Left ventricle myocardium inferior (tissue), 1 donor: Measurements from ENCODE around the gene FBXL7. TPM values are rescaled to one million over a fixed set of nuclear protein-coding genes. Genes with fewer than 3 reads are reported as not detected.
"Not testable (repeated sequence)": the region's sequence is repeated elsewhere in the genome, so short reads cannot be mapped to it uniquely, and the experiment has no call there.

Experiments used
- DNase-seq: peaks from one replicate; pipeline ENCODE4 v3.0.0-alpha.2; 2020
- H3K27ac ChIP-seq: fragments of 200-600 bp; replicated peaks from 2 replicates; pipeline ENCODE4 v1.8.0; 2021
- H3K27me3 ChIP-seq: fragments of 200-600 bp; 2 replicates; pipeline ENCODE4 v1.8.0; 2021; ENCODE audit warnings: low read depth
- H3K36me3 ChIP-seq: fragments of 200-600 bp; 2 replicates; pipeline ENCODE4 v1.8.0; 2021
- H3K4me1 ChIP-seq: fragments of 200-600 bp; 2 replicates; pipeline ENCODE4 v1.8.0; 2021
- H3K4me3 ChIP-seq: fragments of 200-600 bp; 2 replicates; pipeline ENCODE4 v1.8.0; 2021; ENCODE audit warnings: mild to moderate bottlenecking, moderate library complexity
- H3K9me3 ChIP-seq: fragments of 200-600 bp; replicated peaks from 2 replicates; pipeline ENCODE4 v1.8.0; 2021
- intact Hi-C: fragments of 100-400 bp; cut with micrococcal nuclease; formaldehyde crosslinking; loops from one replicate; pipeline ENCODE4 v1.11.0; 2022
- total RNA-seq: library from RNA; stranded (reverse); fragmentation: NEBNext Ultra II Directional; extraction: Animal tissue kit (Norgen Biotek cat#: 25700); gene quantifications from one replicate; pipeline ENCODE4 v1.2.1, GENCODE V29; 2021
- TF ChIP-seq, protein P1 (sequence below): fragments of 200-600 bp; IDR thresholded peaks from 2 replicates; pipeline ENCODE4 v1.8.0; 2021; ENCODE audit warnings: antibody characterized with exemption, mild to moderate bottlenecking, borderline replicate concordance
- donor health status: DM: no; HTN: yes; CAD: no; lungs with severe emphysema.

Gene FBXL7
- total RNA-seq, 1 donor from 2014 or later, result 27.7 TPM

GRCh38 chr5:15852217-15852616, 352.2 kb downstream of the FBXL7 start:
- Histone ChIP-seq H3K9me3 (peaks cover 9% of the 10 kb centered on the region), H3K36me3 (no peaks in the 10 kb centered on the region), H3K27ac (peak overlapping the region; percentile 40), H3K4me3 (no peak overlapping the region), H3K27me3 (no peaks in the 10 kb centered on the region), H3K4me1 (peaks cover 62% of the 10 kb centered on the region)
- intact Hi-C loops, result no loop called here
- TF ChIP-seq, protein P1, sequence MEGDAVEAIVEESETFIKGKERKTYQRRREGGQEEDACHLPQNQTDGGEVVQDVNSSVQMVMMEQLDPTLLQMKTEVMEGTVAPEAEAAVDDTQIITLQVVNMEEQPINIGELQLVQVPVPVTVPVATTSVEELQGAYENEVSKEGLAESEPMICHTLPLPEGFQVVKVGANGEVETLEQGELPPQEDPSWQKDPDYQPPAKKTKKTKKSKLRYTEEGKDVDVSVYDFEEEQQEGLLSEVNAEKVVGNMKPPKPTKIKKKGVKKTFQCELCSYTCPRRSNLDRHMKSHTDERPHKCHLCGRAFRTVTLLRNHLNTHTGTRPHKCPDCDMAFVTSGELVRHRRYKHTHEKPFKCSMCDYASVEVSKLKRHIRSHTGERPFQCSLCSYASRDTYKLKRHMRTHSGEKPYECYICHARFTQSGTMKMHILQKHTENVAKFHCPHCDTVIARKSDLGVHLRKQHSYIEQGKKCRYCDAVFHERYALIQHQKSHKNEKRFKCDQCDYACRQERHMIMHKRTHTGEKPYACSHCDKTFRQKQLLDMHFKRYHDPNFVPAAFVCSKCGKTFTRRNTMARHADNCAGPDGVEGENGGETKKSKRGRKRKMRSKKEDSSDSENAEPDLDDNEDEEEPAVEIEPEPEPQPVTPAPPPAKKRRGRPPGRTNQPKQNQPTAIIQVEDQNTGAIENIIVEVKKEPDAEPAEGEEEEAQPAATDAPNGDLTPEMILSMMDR, result no peak
- DNase-seq, result no peak

GRCh38 chr5:15852949-15853348, 353.0 kb downstream of the FBXL7 start:
- Histone ChIP-seq H3K36me3 (no peaks in the 10 kb centered on the region), H3K4me3 (no peak overlapping the region), H3K9me3 (peaks cover 9% of the 10 kb centered on the region), H3K27me3 (no peaks in the 10 kb centered on the region), H3K4me1 (peaks cover 65% of the 10 kb centered on the region), H3K27ac (peak overlapping the region; percentile 40)
- intact Hi-C loops, result no loop called here
- DNase-seq, result no peak
- TF ChIP-seq, protein P1, result no peak

DNA sequence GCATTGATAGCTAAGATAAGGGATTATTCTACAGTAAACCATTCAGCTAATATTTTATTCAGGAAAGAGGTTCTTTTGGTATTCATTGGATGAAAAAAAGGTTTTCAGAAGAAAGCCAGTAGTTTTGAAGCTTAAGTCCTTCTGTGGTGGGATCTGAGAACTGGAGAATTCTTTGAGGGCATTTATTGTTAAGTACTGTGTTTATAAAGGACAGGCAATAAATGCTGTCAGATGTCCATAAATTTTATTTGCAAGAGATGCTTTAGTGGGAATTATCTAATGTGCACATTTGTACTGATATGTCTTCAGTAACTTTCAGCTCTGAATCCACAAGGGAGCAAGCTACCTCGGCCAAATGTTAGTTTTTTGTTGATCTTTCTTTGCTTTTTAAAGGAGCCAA, 358.3 kb downstream of the FBXL7 start:
- peaks cover 9% of the 10 kb centered on the region for H3K9me3 ChIP-seq
- TF ChIP-seq, protein P1, result no peak
- H3K27me3 ChIP-seq, result no peaks in the 10 kb centered on the region
- H3K4me3 ChIP-seq, result no peak overlapping the region
- no peak for DNase-seq
- no peak overlapping the region for H3K27ac ChIP-seq
- intact Hi-C loops, result no loop called here
- peaks cover 47% of the 10 kb centered on the region for H3K4me1 ChIP-seq
- no peaks in the 10 kb centered on the region for H3K36me3 ChIP-seq

DNA sequence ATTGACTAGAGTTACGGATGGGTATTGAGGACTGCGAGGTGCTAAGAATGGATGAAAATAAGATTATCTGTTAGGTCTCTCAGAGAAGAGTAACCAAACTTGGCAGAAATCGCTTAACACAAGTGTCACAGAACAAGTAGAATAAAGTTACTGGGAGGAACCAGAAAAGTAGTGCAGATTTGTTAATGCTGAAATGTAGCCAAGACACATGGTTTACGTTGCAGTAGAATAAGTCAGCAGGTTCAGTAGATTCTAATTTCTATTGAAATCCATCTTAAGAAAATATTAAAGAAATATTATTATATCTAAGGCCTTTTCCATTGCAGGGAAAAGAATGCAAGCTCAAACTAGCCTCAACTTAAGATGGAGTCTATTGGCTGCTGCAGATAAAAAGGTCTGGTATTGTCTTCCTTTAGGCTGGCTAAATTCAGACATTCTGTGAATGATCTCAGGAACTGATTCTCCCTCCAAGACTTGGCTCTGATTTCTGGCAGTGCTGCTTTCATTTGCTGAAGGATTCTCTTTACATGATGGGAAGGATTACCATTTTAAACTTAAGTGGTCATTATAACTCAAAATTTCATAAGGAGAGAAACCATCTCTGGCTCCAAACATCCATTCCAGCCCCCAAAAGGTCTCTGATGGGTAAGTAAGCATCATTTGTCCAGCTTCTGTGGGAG, 364.7 kb downstream of the FBXL7 start:
- DNase-seq, result no peak
- Histone ChIP-seq H3K4me3 (no peak overlapping the region), H3K4me1 (peaks cover 28% of the 10 kb centered on the region), H3K9me3 (no peaks in the 10 kb centered on the region), H3K27ac (no peak overlapping the region), H3K27me3 (no peaks in the 10 kb centered on the region), H3K36me3 (no peaks in the 10 kb centered on the region)
- intact Hi-C loops, result no loop called here
- TF ChIP-seq, protein P1, result no peak

DNA sequence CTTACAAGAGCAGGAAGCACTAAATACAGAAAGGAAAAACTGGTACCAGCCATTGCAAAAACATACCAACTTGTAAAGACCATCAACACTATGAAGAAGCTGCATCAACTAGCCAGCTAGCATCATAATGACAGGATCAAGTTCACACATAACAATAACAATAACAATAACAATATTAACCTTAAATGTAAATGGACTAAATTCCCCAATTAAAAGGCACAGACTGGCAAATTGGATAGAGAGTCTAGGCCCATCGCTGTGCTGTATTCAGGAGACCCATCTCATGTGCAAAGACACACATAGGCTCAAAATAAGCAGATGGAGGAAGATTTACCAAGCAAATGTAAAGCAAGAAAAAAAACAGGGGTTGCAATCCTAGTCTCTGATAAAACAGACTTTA, 372.3 kb downstream of the FBXL7 start:
- H3K4me1 ChIP-seq, intact Hi-C loops, DNase-seq, H3K4me3 ChIP-seq, H3K27ac ChIP-seq, H3K27me3 ChIP-seq, H3K36me3 ChIP-seq: not testable (repeated sequence)
- H3K9me3 ChIP-seq, result peaks cover 15% of the 10 kb centered on the region

DNA sequence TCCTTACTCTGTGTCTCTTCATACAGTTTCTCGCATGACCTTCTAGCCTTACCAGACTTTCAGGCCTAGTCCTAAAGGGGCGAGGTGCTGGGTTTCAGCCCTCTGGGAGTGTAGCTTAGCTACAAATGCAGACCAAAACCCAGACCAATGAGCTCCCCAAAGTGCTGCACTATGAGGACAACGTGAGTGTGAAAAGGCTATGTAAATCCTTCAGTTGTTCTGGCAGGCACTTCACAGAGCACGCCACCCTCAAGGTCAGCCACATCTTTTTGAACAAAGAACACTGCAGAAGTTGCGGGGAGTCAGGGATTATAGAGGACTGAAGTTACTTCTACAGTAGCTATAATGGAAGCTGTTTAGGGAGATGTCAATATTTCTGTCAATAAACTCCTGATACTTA, 377.9 kb downstream of the FBXL7 start:
- Histone ChIP-seq H3K27me3 (no peaks in the 10 kb centered on the region), H3K36me3 (no peaks in the 10 kb centered on the region), H3K4me1 (peaks cover 11% of the 10 kb centered on the region), H3K9me3 (peaks cover 9% of the 10 kb centered on the region), H3K4me3 (no peak overlapping the region), H3K27ac (no peak overlapping the region)
- TF ChIP-seq, protein P1, result no peak
- DNase-seq, result no peak
- intact Hi-C loops, result no loop called here
